CD8-positive, alpha-beta memory T cell (primary cell): ENCODE results near the gene CDH7. TPM values are rescaled to one million over a fixed set of nuclear protein-coding genes. Genes with fewer than 3 reads are reported as not detected.

Experiments
- CTCF ChIA-PET: fragments of 350-600 bp; sonication (Branson Sonifier 250); formaldehyde crosslinking; loops from one replicate; lab custom pipeline; 2021; ENCODE audit warnings: antibody characterized with exemption; lab: Charles Lee
- POLR2A ChIA-PET: fragments of 350-600 bp; sonication (Branson Sonifier 250); formaldehyde crosslinking; loops from one replicate; lab custom pipeline; 2021; ENCODE audit warnings: antibody characterized with exemption; lab: Charles Lee
- DNase-seq, 5 donors: peaks; one replicate each; pipeline versions ENCODE4 v3.0.0 to v3.0.0-alpha.2; 2020 to 2022; ENCODE audit warnings: mixed read lengths in 1 of 5
- H3K27ac ChIP-seq: one replicate; pipeline ENCODE4 v1.7.0; 2013; ENCODE audit warnings: low read depth, mild to moderate bottlenecking, low read length, moderate library complexity
- H3K27me3 ChIP-seq: 2 replicates; pipeline ENCODE4 v1.7.0; 2013; ENCODE audit warnings: low read length, mild to moderate bottlenecking; ENCODE audit not compliant: insufficient read depth, poor library complexity, severe bottlenecking
- H3K36me3 ChIP-seq: 2 replicates; pipeline ENCODE4 v1.7.0; 2013; ENCODE audit warnings: mild to moderate bottlenecking, low read length, moderate library complexity; ENCODE audit not compliant: insufficient read depth
- H3K4me1 ChIP-seq: 2 replicates; pipeline ENCODE4 v1.7.0; 2013; ENCODE audit warnings: mild to moderate bottlenecking, low read length, moderate library complexity; ENCODE audit not compliant: insufficient read depth
- H3K4me3 ChIP-seq: 2 replicates; pipeline ENCODE4 v1.7.0; 2013; ENCODE audit warnings: mild to moderate bottlenecking, low read length
- H3K9me3 ChIP-seq: 2 replicates; pipeline ENCODE4 v1.7.0; 2013; ENCODE audit warnings: mild to moderate bottlenecking, low read length
- H3K27ac Mint-ChIP-seq, 8 donors: one replicate each; pipeline ENCODE4 v1.8.0; 2020 to 2021; ENCODE audit warnings: mixed read lengths in 8 of 8, mild to moderate bottlenecking in 6 of 8, inconsistent platforms in 3 of 8, moderate library complexity in 3 of 8
- H3K27me3 Mint-ChIP-seq, 2 donors: one replicate each; pipeline ENCODE4 v1.8.0; 2020 to 2021; ENCODE audit warnings: mixed read lengths in 2 of 2, mild to moderate bottlenecking in 1 of 2, moderate library complexity in 1 of 2
- H3K36me3 Mint-ChIP-seq, 3 donors: one replicate each; pipeline ENCODE4 v1.8.0; 2020 to 2021; ENCODE audit warnings: mixed read lengths in 3 of 3, inconsistent platforms in 1 of 3, mild to moderate bottlenecking in 1 of 3
- H3K4me1 Mint-ChIP-seq, 3 donors: one replicate each; pipeline ENCODE4 v1.8.0; 2020 to 2021; ENCODE audit warnings: mixed read lengths in 3 of 3, inconsistent platforms in 1 of 3, mild to moderate bottlenecking in 1 of 3
- H3K4me3 Mint-ChIP-seq, 7 donors: one replicate each; pipeline ENCODE4 v1.8.0; 2020 to 2021; ENCODE audit warnings: mixed read lengths in 7 of 7, mild to moderate bottlenecking in 6 of 7, moderate library complexity in 4 of 7, inconsistent platforms in 2 of 7
- H3K9me3 Mint-ChIP-seq, 5 donors: one replicate each; pipeline ENCODE4 v1.8.0; 2020 to 2022; ENCODE audit warnings: mixed read lengths in 5 of 5, mild to moderate bottlenecking in 3 of 5, moderate library complexity in 2 of 5, inconsistent platforms in 1 of 5
- polyA plus RNA-seq: library from polyadenylated mRNA; unstranded; fragments of 300-500 nt; fragmentation: Illumina TruSeq; gene quantifications from one replicate; pipeline ENCODE4 v1.2.3, GENCODE V29; 2021
- total RNA-seq, 2 experiments: library from RNA; stranded (reverse); gene quantifications; one replicate each; pipeline ENCODE4 v1.2.3, GENCODE V29; 2021

The CDH7 gene
- total and polyA plus RNA-seq, 3 experiments from 2014 or later = not detected

- no peaks in the 10 kb centered on the region for H3K36me3 Mint-ChIP-seq
- CTCF ChIA-PET = no interaction called here
- no peaks in the 10 kb centered on the region for H3K36me3 ChIP-seq
- no peaks in the 10 kb centered on the region for H3K27me3 Mint-ChIP-seq
- peaks cover 2 to 14% (median 9%) of the 10 kb centered on the region in 5 donors for H3K9me3 Mint-ChIP-seq
- H3K4me1 Mint-ChIP-seq = no peaks in the 10 kb centered on the region
- no peak overlapping the region for H3K4me3 ChIP-seq
- no peaks in the 10 kb centered on the region for H3K4me1 ChIP-seq
- H3K4me3 Mint-ChIP-seq = no peak overlapping the region
- H3K27ac Mint-ChIP-seq = no peak overlapping the region
- H3K27ac ChIP-seq = no peak overlapping the region
- no peaks in the 10 kb centered on the region for H3K9me3 ChIP-seq
- POLR2A ChIA-PET = no interaction called here
- H3K27me3 ChIP-seq = no peaks in the 10 kb centered on the region
- no peak for DNase-seq
Observed at GRCh38 chr18:65821911-65822310, 71.1 kb downstream of the CDH7 start.

GRCh38 chr18:65822826-65823225 is 72.0 kb downstream of the CDH7 start:
- Histone ChIP-seq H3K27me3 (no peaks in the 10 kb centered on the region), H3K27ac (no peak overlapping the region), H3K9me3 (no peaks in the 10 kb centered on the region), H3K4me3 (no peak overlapping the region), H3K36me3 (no peaks in the 10 kb centered on the region), H3K4me1 (no peaks in the 10 kb centered on the region)
- CTCF ChIA-PET = no interaction called here
- no peaks in the 10 kb centered on the region for H3K36me3 Mint-ChIP-seq
- no peak for DNase-seq
- H3K4me1 Mint-ChIP-seq = no peaks in the 10 kb centered on the region
- H3K27me3 Mint-ChIP-seq = no peaks in the 10 kb centered on the region
- no peak overlapping the region for H3K4me3 Mint-ChIP-seq
- peaks cover 2 to 14% (median 7%) of the 10 kb centered on the region in 5 donors for H3K9me3 Mint-ChIP-seq
- H3K27ac Mint-ChIP-seq = no peak overlapping the region
- POLR2A ChIA-PET = no interaction called here

GRCh38 chr18:65827444-65827843 is 76.6 kb downstream of the CDH7 start:
- Histone ChIP-seq H3K27me3 (no peaks in the 10 kb centered on the region), H3K36me3 (no peaks in the 10 kb centered on the region), H3K4me3 (no peak overlapping the region), H3K4me1 (no peaks in the 10 kb centered on the region), H3K27ac (no peak overlapping the region), H3K9me3 (no peaks in the 10 kb centered on the region)
- peaks cover 2 to 16% (median 4%) of the 10 kb centered on the region in 5 donors for H3K9me3 Mint-ChIP-seq
- POLR2A ChIA-PET = no interaction called here
- H3K27ac Mint-ChIP-seq = no peak overlapping the region
- H3K27me3 Mint-ChIP-seq = no peaks in the 10 kb centered on the region
- CTCF ChIA-PET = no interaction called here
- no peak overlapping the region for H3K4me3 Mint-ChIP-seq
- no peaks in the 10 kb centered on the region for H3K36me3 Mint-ChIP-seq
- DNase-seq = no peak
- H3K4me1 Mint-ChIP-seq = no peaks in the 10 kb centered on the region

- no peaks in the 10 kb centered on the region for H3K4me1 ChIP-seq
- H3K9me3 Mint-ChIP-seq = peaks cover 0 to 43% (median 16%) of the 10 kb centered on the region in 5 donors
- no peak overlapping the region for H3K4me3 ChIP-seq
- H3K4me1 Mint-ChIP-seq = no peaks in the 10 kb centered on the region
- ChIA-PET CTCF (no interaction called here), POLR2A (no interaction called here)
- no peak overlapping the region for H3K27ac ChIP-seq
- H3K36me3 Mint-ChIP-seq = no peaks in the 10 kb centered on the region
- no peaks in the 10 kb centered on the region for H3K27me3 ChIP-seq
- H3K27ac Mint-ChIP-seq = no peak overlapping the region
- no peaks in the 10 kb centered on the region for H3K27me3 Mint-ChIP-seq
- DNase-seq = no peak
- no peak overlapping the region for H3K4me3 Mint-ChIP-seq
- no peaks in the 10 kb centered on the region for H3K36me3 ChIP-seq
- H3K9me3 ChIP-seq = no peaks in the 10 kb centered on the region
Observed at GRCh38 chr18:65835881-65836280, 85.1 kb downstream of the CDH7 start.

GRCh38 chr18:65846107-65846506 is 95.3 kb downstream of the CDH7 start:
- Histone ChIP-seq H3K27ac (no peak overlapping the region), H3K36me3 (no peaks in the 10 kb centered on the region), H3K4me1 (no peaks in the 10 kb centered on the region), H3K4me3 (no peak overlapping the region), H3K27me3 (no peaks in the 10 kb centered on the region), H3K9me3 (no peaks in the 10 kb centered on the region)
- Mint-ChIP-seq H3K9me3 (peaks cover 2 to 18% (median 4%) of the 10 kb centered on the region in 5 donors), H3K4me3 (no peak overlapping the region), H3K27ac (no peak overlapping the region), H3K36me3 (no peaks in the 10 kb centered on the region), H3K27me3 (no peaks in the 10 kb centered on the region), H3K4me1 (no peaks in the 10 kb centered on the region)
- no peak for DNase-seq
- ChIA-PET POLR2A (no interaction called here), CTCF (no interaction called here)

GRCh38 chr18:65852273-65852672 is 101.5 kb downstream of the CDH7 start:
- no peaks in the 10 kb centered on the region for H3K4me1 Mint-ChIP-seq
- H3K4me1 ChIP-seq = no peaks in the 10 kb centered on the region
- CTCF ChIA-PET = no interaction called here
- no peak overlapping the region for H3K4me3 Mint-ChIP-seq
- H3K27me3 ChIP-seq = no peaks in the 10 kb centered on the region
- POLR2A ChIA-PET = no interaction called here
- DNase-seq = no peak
- peaks cover 0 to 20% (median 6%) of the 10 kb centered on the region in 5 donors for H3K9me3 Mint-ChIP-seq
- H3K27ac ChIP-seq = no peak overlapping the region
- H3K36me3 Mint-ChIP-seq = no peaks in the 10 kb centered on the region
- H3K4me3 ChIP-seq = no peak overlapping the region
- H3K27ac Mint-ChIP-seq = no peak overlapping the region
- no peaks in the 10 kb centered on the region for H3K36me3 ChIP-seq
- H3K27me3 Mint-ChIP-seq = no peaks in the 10 kb centered on the region
- no peaks in the 10 kb centered on the region for H3K9me3 ChIP-seq

GRCh38 chr18:65859075-65859474 is 108.3 kb downstream of the CDH7 start:
- ChIA-PET POLR2A (no interaction called here), CTCF (no interaction called here)

GRCh38 chr18:65869527-65869926 is 118.7 kb downstream of the CDH7 start:
- DNase-seq = no peak

More at GRCh38 chr18:65859075-65859474, 108.3 kb downstream of the CDH7 start:
- Mint-ChIP-seq H3K4me3 (no peak overlapping the region), H3K9me3 (peaks cover 0 to 17% (median 3%) of the 10 kb centered on the region in 5 donors), H3K27ac (no peak overlapping the region), H3K36me3 (no peaks in the 10 kb centered on the region), H3K4me1 (no peaks in the 10 kb centered on the region), H3K27me3 (no peaks in the 10 kb centered on the region)
- H3K36me3 ChIP-seq = no peaks in the 10 kb centered on the region
- no peak overlapping the region for H3K27ac ChIP-seq
- H3K27me3 ChIP-seq = no peaks in the 10 kb centered on the region
- H3K4me1 ChIP-seq = no peaks in the 10 kb centered on the region
- H3K9me3 ChIP-seq = no peaks in the 10 kb centered on the region
- no peak for DNase-seq
- no peak overlapping the region for H3K4me3 ChIP-seq

GRCh38 chr18:65876310-65876709 is 125.5 kb downstream of the CDH7 start:
- ChIA-PET POLR2A (no interaction called here), CTCF (no interaction called here)
- Histone ChIP-seq H3K36me3 (no peaks in the 10 kb centered on the region), H3K27me3 (no peaks in the 10 kb centered on the region), H3K4me1 (no peaks in the 10 kb centered on the region), H3K27ac (no peak overlapping the region), H3K9me3 (no peaks in the 10 kb centered on the region), H3K4me3 (no peak overlapping the region)
- no peak overlapping the region for H3K4me3 Mint-ChIP-seq
- peaks cover 2 to 21% (median 12%) of the 10 kb centered on the region in 5 donors for H3K9me3 Mint-ChIP-seq
- H3K4me1 Mint-ChIP-seq = no peaks in the 10 kb centered on the region
- H3K27me3 Mint-ChIP-seq = no peaks in the 10 kb centered on the region
- no peak overlapping the region for H3K27ac Mint-ChIP-seq
- H3K36me3 Mint-ChIP-seq = no peaks in the 10 kb centered on the region
- DNase-seq = no peak

More at GRCh38 chr18:65869527-65869926, 118.7 kb downstream of the CDH7 start:
- no peak overlapping the region for H3K27ac Mint-ChIP-seq
- Histone ChIP-seq H3K4me3 (no peak overlapping the region), H3K27ac (no peak overlapping the region), H3K9me3 (no peaks in the 10 kb centered on the region), H3K27me3 (no peaks in the 10 kb centered on the region), H3K36me3 (no peaks in the 10 kb centered on the region), H3K4me1 (no peaks in the 10 kb centered on the region)
- no peaks in the 10 kb centered on the region for H3K27me3 Mint-ChIP-seq
- H3K36me3 Mint-ChIP-seq = no peaks in the 10 kb centered on the region
- ChIA-PET POLR2A (no interaction called here), CTCF (no interaction called here)
- H3K9me3 Mint-ChIP-seq = peaks cover 4 to 43% (median 13%) of the 10 kb centered on the region in 5 donors
- no peaks in the 10 kb centered on the region for H3K4me1 Mint-ChIP-seq
- H3K4me3 Mint-ChIP-seq = no peak overlapping the region
